Measurements from ENCODE around the gene MLST8.
"Not testable (repeated sequence)": the region's sequence is repeated elsewhere in the genome, so short reads cannot be mapped to it uniquely, and the experiment has no call there.

The MLST8 gene

GRCh38 chr16:2191446-2191706 is 13.9 kb upstream of the MLST8 start:
- DNase-seq, result no peak

DNA sequence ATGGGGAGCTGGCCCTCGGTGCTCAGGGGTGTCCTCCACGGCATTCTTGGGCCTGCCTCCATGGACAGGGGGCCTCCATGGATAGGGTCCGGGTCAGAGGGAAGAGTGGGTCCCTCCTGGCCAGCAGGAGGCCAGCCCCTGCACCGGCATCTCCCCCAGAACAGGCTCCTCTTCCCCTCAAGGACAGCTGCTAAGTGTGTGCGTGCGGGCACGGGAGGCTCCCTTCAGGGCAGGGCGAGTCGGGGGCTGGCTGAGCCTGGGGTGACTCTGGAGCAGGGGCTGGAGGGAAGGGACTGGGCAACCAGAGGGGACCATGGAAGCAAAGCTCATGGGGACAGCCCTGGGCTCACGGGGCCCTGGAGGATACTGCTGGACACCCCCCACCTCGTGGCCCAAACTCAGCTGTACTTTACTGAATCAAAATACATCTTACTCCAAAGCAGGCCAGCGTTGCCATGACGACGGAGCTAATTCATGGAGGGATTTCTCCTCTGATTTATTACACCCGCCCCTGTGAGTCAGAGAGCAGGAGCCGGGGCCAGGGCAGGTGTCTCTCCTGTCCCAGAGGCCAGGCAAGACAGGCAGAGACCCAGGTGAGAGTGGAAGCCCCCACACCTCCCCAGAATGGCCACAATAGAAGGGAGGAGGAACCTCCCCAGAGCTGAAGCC is 11.0 kb upstream of the MLST8 start:
- peak in 2 of 3 experiments; percentile 37 to 73 for DNase-seq

GRCh38 chr16:2194852-2195321 is 10.4 kb upstream of the MLST8 start:
- peak; percentile 64 to 82 (median 74) for DNase-seq

DNA sequence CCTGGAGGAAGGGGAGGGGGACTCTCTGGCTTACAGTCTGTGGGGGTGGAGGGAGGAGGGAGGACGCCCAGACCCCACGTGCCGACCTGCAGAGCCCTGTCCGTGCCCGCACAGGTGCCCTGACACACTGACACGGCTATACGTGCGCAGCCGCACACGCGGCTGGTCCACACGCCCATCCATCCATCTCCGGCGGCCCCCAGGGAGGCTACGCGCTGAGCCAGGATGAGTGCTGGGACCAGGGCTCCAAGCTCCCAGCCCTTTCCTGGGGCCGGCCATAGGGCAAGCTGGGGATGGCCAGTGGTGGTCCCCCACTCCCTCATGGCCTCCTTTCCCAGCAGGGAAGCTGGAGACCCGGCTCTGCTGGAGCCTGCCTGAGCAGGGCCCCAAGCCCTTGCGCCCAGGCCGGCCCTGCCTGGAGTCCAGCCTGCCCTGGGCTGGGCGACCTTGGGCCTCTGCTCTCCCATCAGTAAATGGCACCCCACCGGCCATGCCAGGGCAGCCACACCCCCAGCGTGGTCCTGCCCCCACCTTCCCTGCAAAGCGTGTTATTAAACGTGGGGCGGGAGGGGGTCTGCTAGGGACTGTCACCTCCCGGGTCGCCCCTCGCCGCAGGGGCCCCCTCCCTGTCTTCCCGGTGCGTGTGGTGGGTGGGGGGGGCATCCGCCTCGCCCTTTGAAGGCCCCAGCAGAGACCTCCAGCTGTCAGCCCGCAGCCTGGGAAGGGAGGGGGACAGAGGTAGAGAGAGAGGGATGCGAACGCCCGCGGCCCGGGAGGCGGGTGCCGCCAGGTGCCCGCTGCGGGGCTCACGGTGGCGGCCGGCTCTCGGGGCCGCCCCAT is 9.7 kb upstream of the MLST8 start:
- peak in 1 of 3 experiments; percentile 37 for DNase-seq

DNA sequence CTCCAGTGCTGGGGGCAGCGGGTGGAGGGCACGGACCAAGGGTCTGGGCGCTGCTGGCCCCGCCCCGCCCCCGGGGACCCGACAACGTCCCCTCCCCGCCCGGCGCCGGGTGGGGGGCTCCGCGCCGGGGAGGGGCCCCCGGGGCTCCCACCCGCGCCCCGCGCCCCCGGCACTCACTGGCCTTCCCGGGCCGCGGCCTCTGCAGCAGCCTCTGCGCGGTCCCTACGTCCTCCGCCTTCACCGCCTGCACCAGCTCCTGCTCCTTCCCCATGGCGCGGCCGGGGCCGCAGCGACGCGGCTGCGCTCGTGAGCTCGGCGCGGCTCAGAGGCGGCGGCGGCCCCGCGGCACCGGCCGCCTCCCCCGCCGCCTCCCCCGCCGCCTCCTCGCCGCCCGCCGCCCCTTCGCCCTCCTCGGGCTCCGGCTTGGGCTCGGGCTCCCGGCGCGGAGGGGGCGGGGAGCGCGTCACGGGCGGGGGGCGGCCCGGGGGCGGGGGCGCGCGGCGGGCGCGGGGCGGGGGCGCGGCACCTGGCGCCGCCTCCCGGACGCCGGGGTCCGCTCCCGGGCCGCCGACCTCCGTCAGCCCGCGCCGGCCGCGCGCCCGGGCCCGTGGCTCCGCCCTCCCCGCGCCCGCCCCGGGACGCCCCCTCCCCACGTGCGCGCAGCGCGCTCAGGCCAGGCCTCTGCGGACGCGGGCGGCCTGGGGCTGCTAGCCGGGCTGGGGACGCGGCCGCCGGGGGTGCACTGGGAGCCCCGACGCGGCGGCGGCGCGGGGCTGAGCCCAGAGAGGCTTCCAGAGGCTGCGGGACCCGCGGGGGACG is 8.9 kb upstream of the MLST8 start, which contains the start of gene CASKIN1:
Gene CASKIN1 (minus strand): TSS at position 444 of the 819 bp plus-strand sequence. CDS start 173 bp downstream, at position 271.
- peak; percentile 31 to 52 (median 45) for DNase-seq

DNA sequence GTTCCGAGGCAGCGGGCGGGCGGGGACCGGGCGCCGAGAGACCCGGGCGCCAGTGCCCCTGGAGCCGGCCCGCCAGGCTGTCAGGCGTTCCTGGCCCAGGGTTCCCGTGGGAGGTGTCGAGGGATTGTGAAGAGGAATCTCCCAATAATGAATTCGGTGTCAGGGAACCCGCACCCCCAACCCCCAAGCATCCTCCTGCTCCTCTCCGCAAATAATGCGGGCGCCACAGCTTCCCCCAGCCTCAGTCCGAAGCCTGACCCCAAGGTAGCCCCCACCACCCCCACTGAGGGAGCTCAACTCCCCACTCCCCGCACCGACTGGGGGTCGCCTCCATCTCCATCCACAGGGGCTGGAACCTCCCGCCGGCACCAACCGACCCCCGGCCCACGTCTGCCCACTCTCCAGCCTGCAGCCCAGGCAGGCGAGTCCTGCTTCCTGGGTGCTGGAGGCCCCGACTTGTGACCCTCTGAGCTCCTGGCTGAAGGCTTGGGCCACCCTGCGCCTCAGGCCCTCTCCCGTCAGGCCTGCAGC is 8.2 kb upstream of the MLST8 start:
- DNase-seq, result no peak

- DNase-seq, result no peak
These were observed 7.5 kb upstream of the MLST8 start for GRCh38 chr16:2197765-2198164.

DNA sequence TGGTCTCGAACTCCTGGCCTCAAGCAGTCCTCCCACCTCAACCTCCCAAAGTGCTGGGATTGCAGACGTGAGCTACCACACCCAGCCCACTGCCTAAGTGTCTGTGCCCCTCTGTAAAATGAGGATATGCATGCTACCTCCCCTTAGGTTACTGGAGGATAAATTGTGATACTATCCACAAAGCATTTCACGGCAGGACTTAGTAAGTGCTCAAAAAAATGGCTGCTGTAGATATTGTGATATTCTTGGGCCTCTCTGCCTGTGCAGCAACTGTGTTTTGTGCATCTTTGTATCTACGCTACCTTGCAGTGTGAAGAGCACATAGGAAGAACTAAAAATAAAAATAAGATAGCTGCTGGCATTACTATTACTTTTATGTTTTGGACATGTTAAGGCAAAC is 7.0 kb upstream of the MLST8 start:
- DNase-seq, result no peak

DNA sequence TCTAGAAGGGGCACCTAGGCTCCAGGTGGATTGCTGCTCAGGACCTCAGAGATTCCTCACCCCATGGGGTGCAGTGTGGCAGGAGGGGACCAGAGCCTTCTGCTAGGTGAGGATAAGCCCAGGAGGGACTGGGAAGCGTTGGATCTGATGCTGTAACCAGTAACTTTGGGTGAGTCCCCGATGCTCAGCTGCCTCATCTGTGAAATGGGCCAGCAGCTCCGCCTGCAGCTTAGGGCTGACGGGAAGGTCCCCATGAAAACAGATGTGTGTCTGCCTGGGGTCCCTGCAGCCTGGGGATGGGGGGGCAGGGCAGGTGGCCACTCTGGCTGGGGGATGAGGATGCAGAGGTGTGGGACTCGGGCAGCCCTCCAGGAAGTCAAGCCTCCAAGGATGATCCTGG is 6.2 kb upstream of the MLST8 start:
- DNase-seq, result no peak

- no peak for DNase-seq
These were observed 5.6 kb upstream of the MLST8 start for GRCh38 chr16:2199621-2200139.

DNA sequence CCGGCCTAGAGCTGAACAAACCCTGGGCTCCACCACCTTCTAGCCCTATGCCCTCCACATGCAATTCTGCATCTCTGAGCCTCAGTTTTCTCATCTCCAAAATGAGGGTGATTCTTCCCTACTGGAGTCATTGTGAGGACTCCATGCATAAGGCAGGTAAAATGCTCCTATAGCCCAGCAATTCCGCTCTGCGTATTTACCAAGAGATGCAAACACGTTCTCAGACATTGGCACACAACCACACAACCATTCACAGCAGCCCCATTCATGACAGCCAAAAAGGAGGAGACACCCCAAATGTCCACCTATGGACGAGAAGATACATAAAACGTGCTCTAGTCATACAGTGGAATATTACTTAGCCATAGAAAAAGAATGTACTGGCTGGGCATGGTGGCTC is 4.9 kb upstream of the MLST8 start:
- no peak for DNase-seq

DNA sequence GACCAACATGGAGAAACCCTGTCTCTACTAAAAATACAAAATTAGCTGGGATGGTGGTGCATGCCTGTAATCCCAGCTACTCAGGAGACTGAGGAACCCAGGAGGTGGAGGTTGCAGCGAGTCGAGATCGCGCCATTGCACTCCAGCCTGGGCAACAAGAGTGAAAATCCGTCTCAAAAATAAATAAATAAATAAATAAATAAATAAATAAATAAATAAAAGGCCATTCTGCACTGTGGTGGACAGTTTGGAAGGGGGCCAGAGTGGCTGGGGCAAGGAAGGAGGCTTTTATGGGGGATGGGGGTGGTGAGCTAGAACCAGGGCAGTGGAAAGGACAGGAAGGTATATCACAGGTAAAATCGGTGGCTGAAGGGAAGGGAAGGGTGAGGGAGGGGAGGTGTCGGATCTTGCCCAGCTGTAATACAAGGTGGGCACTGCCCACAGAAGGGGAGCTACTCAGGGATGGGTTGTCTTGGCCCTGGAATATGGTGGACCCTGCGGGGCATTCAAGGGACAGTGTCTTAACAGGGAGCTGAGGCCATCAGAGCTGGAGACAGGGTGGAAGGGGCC is 2.0 kb upstream of the MLST8 start:
- not testable (repeated sequence) for DNase-seq

GRCh38 chr16:2204416-2205103 is 694 bp upstream of the MLST8 start:
- DNase-seq, result no peak

DNA sequence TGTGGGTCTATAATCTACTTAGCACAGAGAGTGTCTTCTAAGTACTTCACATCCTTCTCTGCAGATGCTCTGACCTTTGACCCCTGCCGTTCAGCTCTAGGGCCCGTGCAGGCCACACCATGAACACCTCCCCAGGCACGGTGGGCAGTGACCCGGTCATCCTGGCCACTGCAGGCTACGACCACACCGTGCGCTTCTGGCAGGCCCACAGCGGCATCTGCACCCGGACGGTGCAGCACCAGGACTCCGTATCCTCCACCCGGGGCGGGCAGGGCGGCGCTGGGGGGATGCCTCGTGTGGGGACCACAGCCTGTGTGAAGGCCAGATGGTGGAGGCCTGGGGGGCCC is 686 bp downstream of the MLST8 start:
- no peak for DNase-seq

GRCh38 chr16:2206420-2206779 is 1.1 kb downstream of the MLST8 start:
- DNase-seq, result no peak

GRCh38 chr16:2206780-2207433 is 1.7 kb downstream of the MLST8 start:
- DNase-seq, result no peak

DNA sequence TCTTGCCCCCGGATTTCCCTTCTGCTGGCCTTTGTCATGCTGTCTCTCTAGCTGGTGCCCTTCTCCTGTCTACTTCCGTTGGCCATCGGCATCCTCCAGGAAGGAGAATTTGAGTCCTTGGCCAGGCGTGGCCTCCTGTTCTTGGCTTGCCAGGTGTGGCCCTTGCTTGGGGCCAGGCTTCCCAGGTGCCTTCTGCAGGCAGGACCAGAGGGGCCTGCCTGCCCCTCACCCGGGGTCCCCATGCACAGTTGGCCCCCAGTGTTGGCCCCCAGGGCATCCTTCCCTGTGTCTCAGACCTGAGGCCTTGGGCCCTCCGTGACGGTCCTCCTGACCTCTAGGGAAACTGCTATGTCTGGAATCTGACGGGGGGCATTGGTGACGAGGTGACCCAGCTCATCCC is 2.6 kb downstream of the MLST8 start:
- no peak for DNase-seq

DNA sequence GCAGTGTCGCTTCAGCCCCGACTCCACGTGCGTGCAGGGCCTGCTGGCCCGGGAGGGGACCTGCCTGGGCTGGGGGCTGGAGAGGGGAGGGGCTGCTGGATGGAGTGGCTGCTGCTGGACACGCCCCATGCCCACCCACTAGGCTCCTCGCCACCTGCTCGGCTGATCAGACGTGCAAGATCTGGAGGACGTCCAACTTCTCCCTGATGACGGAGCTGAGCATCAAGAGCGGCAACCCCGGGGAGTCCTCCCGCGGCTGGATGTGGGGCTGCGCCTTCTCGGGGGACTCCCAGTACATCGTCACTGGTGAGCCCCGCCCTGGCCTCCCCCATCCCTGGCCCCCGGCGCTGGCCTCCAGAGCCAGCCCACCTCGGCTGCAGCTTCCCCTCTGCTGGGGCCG is 3.1 kb downstream of the MLST8 start:
- peak in 1 of 3 experiments; percentile 19 for DNase-seq

DNA sequence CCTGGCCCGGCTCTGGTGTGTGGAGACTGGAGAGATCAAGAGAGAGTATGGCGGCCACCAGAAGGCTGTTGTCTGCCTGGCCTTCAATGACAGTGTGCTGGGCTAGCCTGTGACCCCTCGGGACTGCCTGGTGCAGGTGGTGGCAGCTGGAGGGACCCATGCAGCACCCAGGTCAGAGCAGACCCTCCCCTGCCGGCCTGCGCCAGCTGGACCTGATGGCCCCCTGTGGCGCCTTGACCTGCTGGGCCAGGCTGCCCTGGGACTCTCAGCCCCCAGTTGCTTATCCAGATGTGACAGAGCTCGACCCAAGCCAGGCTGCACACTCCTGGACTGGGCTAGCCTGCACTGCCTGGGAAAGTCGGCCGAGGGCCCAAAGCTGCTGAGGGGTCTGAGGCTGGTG is 3.5 kb downstream of the MLST8 start:
- DNase-seq, result no peak

DNA sequence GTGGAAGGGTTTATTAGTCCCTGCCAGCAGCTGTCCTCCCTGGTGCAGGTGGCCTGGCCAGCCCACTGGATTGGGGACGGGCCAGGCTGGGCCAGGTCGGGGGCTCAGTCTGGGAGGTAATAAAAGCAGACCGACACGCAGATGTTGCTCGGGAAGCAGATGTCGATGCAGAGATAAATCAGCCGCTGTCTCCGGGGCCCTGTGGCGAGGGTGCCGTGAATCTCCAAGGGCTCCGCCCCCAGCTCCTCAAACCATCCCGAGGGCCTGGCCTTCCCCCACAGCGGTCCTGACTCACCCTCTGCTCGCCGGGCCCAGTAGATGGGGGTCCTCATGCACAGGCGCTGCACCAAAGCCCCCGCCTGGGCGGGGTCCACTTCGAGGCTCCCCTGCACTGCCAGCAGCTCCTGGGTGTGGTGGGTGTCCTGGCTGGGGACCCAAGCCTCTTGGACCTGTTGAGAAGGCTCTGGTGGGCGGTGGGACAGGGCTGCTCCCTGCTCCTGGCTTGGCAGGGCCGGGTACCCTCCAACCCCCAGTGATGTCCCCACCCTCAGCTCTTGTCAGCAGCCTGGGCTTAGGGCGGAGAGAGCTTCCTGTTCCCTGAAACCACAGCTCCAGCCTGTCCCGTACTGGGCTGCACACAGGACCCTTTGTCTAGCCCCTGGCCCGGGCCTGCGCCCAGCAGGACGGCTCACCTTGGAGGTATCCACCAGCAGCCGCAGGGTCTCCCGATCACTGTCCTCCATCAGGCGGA is 4.2 kb downstream of the MLST8 start:
- no peak for DNase-seq

GRCh38 chr16:2210009-2210332 is 4.7 kb downstream of the MLST8 start:
- DNase-seq, result no peak

All from NCI-H1417 (cell line).